Ovary (tissue), 9 donors: Measurements from ENCODE around the gene CLDN22. TPM values are rescaled to one million over a fixed set of nuclear protein-coding genes. Genes with fewer than 3 reads are reported as not detected.

Experiments
- DNase-seq, 5 donors: peaks; one replicate each; pipeline ENCODE4 v3.0.0-alpha.2; 2019 to 2020
- H3K27ac ChIP-seq, 2 donors: fragments of 200-600 bp; one replicate each; pipeline versions ENCODE4 v1.5.1 to v1.8.0; 2019 to 2022
- H3K27me3 ChIP-seq: fragments of 200-600 bp; one replicate; pipeline ENCODE4 v1.8.0; 2022
- H3K36me3 ChIP-seq: fragments of 200-600 bp; sonication (generic); one replicate; pipeline ENCODE4 v1.5.1; 2019
- H3K4me1 ChIP-seq: one replicate; pipeline ENCODE4 v1.8.1; 2013; ENCODE audit warnings: mild to moderate bottlenecking, moderate library complexity; ENCODE audit not compliant: insufficient read depth
- H3K4me3 ChIP-seq: fragments of 200-600 bp; sonication (generic); one replicate; pipeline ENCODE4 v1.5.1; 2017
- H3K9me3 ChIP-seq, 2 donors: fragments of 200-600 bp in 1 of 2; sonication (generic) in 1 of 2; one replicate each; pipeline versions ENCODE4 v1.5.1 to v1.8.1; 2013 to 2019; ENCODE audit warnings: mild to moderate bottlenecking in 1 of 2, moderate library complexity in 1 of 2
- CTCF ChIP-seq, 3 donors: fragments of 450-650 bp in 2 of 3; fragments of 200-600 bp in 1 of 3; IDR thresholded peaks; one replicate each; pipeline versions ENCODE4 v1.5.1 to v1.8.0; 2016 to 2022; ENCODE audit warnings: antibody characterized with exemption in 3 of 3, mild to moderate bottlenecking in 1 of 3
- EP300 ChIP-seq: sonication (generic); formaldehyde crosslinking; IDR thresholded peaks from one replicate; pipeline ENCODE4 v1.6.1; 2017; ENCODE audit warnings: antibody characterized with exemption
- POLR2A ChIP-seq: fragments of 450-650 bp; IDR thresholded peaks from one replicate; pipeline ENCODE4 v1.6.1; 2017; ENCODE audit warnings: antibody characterized with exemption, mild to moderate bottlenecking, moderate library complexity
- WGBS, 3 donors: extraction: QIAGEN DNeasy Blood & Tissue Kit in 1 of 3; methylation state at CpG; one replicate each; pipeline versions ENCODE4 v1.1.5 to v1.1.7; 2013 to 2017; 5-methylcytosine and 5-hydroxymethylcytosine counted together
- intact Hi-C, 4 donors: fragments of 100-400 bp; cut with DNase I; formaldehyde crosslinking; loops; one replicate each; pipeline versions ENCODE4 v1.11.0 to v1.15.1; 2022 to 2023
- polyA plus RNA-seq, 2 donors: library from polyadenylated mRNA; stranded (reverse); fragments of 200-250 nt in 1 of 2; fragments of 350-450 nt in 1 of 2; fragmentation: Illumina TruSeq in 1 of 2; extraction: RNeasy Lipid Tissue Mini Kit (QIAGEN cat#74804) in 1 of 2; gene quantifications; one replicate each; pipeline ENCODE4 v1.2.3, GENCODE V29; 2013 to 2014
- total RNA-seq, 7 donors: library from RNA; depleted of rRNA in 2 of 7; stranded (reverse); fragments of >200 nt in 2 of 7; fragmentation: NEBNext Ultra II Directional in 3 of 7; extraction: Animal tissue kit (Norgen Biotek cat#: 25700) in 3 of 7; gene quantifications; one replicate each; pipeline versions ENCODE4 v1.1.0 to v1.2.4, GENCODE V29; 2016 to 2023
- donor health status: DM: no; HTN: no; CAD: no; lungs with moderate emphysema.
- donor health status: DM: no; HTN: no; CAD: no.
- donor health status: Bipolar disorder and iron deficiency.
- donor health status: DM: yes; HTN: yes; CAD: no.
- donor health status: DM: no; HTN: no; CAD: no.
- donor health status: DM: yes; HTN: yes; CAD: no.

CLDN22 gene
- total and polyA plus RNA-seq, 9 donors = 0.08 to 0.11 TPM; not detected in 7

DNA sequence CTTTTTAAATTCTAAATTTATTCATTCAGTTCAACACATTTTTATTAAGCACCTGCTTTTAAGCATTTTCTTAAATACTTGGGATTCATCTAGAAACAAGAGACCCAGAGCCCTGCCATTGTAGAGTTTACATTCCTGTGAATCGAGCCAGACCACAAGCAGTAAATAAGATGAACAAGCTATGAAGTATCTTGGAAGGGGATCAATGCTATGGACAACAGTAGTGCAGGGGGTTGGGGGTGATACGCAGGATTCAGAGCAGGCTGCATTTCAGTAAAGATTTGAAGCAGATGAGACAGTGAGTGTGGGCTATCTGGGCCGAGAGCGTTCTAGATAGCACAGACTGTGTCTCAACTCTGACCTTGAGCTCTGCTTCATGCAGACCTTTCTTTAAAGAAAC lies 35.1 kb downstream of the CLDN22 start:
- 11 to 31% (median 13%) methylated on average over 4 of the region's 4 CpGs for WGBS, 3 donors
- no peak for DNase-seq
- Histone ChIP-seq H3K36me3 (no peaks in the 10 kb centered on the region), H3K9me3 (no peaks in the 10 kb centered on the region), H3K4me3 (no peak overlapping the region), H3K27ac (no peak overlapping the region), H3K27me3 (no peaks in the 10 kb centered on the region), H3K4me1 (no peaks in the 10 kb centered on the region)
- TF ChIP-seq POLR2A (no peak), EP300 (no peak), CTCF (IDR thresholded peaks at IDR 0.05) (no peak)
- intact Hi-C loops = no loop called here

DNA sequence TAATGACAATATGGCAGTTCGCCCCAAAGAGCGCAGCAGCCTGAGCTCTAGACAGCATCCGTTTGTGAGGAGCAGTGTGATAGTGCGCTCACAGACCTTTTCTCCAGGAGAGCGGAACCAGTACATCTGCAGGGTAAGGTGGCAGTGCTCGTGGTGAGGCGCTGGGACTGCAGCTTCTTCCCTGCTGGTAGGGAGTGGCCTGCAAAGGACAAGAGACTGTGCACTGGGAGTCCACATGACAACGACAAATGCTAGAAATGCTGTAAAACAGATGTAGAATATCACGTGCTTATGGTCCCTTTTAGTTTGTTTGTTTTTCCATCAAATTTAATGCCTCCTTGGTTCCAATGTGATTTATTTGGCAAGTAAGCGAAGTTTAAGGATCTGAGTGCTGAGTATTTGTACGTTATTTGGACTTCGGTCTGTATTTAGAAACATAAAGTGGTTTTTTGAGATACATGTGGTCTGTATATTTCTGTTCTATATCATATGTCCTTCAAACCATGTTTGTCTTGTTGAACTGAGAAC lies 35.8 kb downstream of the CLDN22 start:
- H3K27ac ChIP-seq = no peak overlapping the region
- DNase-seq = no peak
- no peaks in the 10 kb centered on the region for H3K4me1 ChIP-seq
- no peak overlapping the region for H3K4me3 ChIP-seq
- no peaks in the 10 kb centered on the region for H3K27me3 ChIP-seq
- intact Hi-C loops = no loop called here
- TF ChIP-seq POLR2A (no peak), CTCF (IDR thresholded peaks at IDR 0.05) (no peak), EP300 (no peak)
- no peaks in the 10 kb centered on the region for H3K9me3 ChIP-seq
- 86 to 87% (median 87%) methylated on average over 12 of the region's 12 CpGs for WGBS, 3 donors
- H3K36me3 ChIP-seq = no peaks in the 10 kb centered on the region

GRCh38 chr4:183276106-183276505 lies 44.0 kb downstream of the CLDN22 start:
- Histone ChIP-seq H3K27me3 (no peaks in the 10 kb centered on the region), H3K4me3 (no peak overlapping the region), H3K27ac (no peak overlapping the region), H3K4me1 (no peaks in the 10 kb centered on the region), H3K36me3 (no peaks in the 10 kb centered on the region), H3K9me3 (no peaks in the 10 kb centered on the region)
- intact Hi-C loops = no loop called here
- 53 to 98% (median 55%) methylated on average over 1 of the region's 1 CpG for WGBS, 3 donors
- no peak for TF ChIP-seq EP300
- no peak for TF ChIP-seq CTCF (IDR thresholded peaks at IDR 0.05)
- no peak for TF ChIP-seq POLR2A
- no peak for DNase-seq

- 77 to 94% (median 88%) methylated on average over 3 of the region's 3 CpGs for WGBS, 3 donors
- intact Hi-C loops = no loop called here
- Histone ChIP-seq H3K4me3 (no peak overlapping the region), H3K9me3 (no peaks in the 10 kb centered on the region), H3K27ac (no peak overlapping the region), H3K27me3 (no peaks in the 10 kb centered on the region), H3K4me1 (no peaks in the 10 kb centered on the region), H3K36me3 (no peaks in the 10 kb centered on the region)
- TF ChIP-seq CTCF (IDR thresholded peaks at IDR 0.05) (no peak), POLR2A (no peak), EP300 (no peak)
- no peak for DNase-seq
Measured at GRCh38 chr4:183272384-183272783, 47.7 kb downstream of the CLDN22 start.
